Osteoblast (primary cell): ENCODE results near the gene RPL34. TPM values are rescaled to one million over a fixed set of nuclear protein-coding genes. Genes with fewer than 3 reads are reported as not detected.

Experiments used
- DNase-seq: peaks from one replicate; pipeline ENCODE4 v3.0.0; 2011; ENCODE audit warnings: low spot score, mixed read lengths; ENCODE audit not compliant: insufficient read length; ENCODE audit errors: missing footprints
- H2AFZ ChIP-seq: 2 replicates; pipeline ENCODE4 v1.6.0; 2011; ENCODE audit warnings: mild to moderate bottlenecking, low read length
- H3K27ac ChIP-seq: 2 replicates; pipeline ENCODE4 v1.5.1; 2011; ENCODE audit warnings: mild to moderate bottlenecking, low read depth, low read length, moderate library complexity
- H3K27me3 ChIP-seq: 2 replicates; pipeline ENCODE4 v1.6.0; 2012; ENCODE audit warnings: mild to moderate bottlenecking, control low read depth, inconsistent platforms, low read length, moderate library complexity; ENCODE audit not compliant: insufficient read depth
- H3K36me3 ChIP-seq: 2 replicates; pipeline ENCODE4 v1.5.1; 2011; ENCODE audit warnings: mild to moderate bottlenecking, low read length, control low read depth, moderate library complexity; ENCODE audit not compliant: insufficient read depth
- H3K4me1 ChIP-seq: 2 replicates; pipeline ENCODE4 v1.5.1; 2011; ENCODE audit warnings: mild to moderate bottlenecking, low read length, control low read depth, moderate library complexity; ENCODE audit not compliant: insufficient read depth
- H3K4me2 ChIP-seq: 2 replicates; pipeline ENCODE4 v1.6.0; 2011; ENCODE audit warnings: mild to moderate bottlenecking, low read length; ENCODE audit not compliant: insufficient read depth
- H3K4me3 ChIP-seq: fragments of 200-600 bp; sonication (generic); 3 replicates; pipeline ENCODE4 v1.5.1; 2012; ENCODE audit warnings: mild to moderate bottlenecking, low read length, inconsistent platforms; ENCODE audit not compliant: insufficient read depth
- H3K79me2 ChIP-seq: 2 replicates; pipeline ENCODE4 v1.6.0; 2012; ENCODE audit warnings: mild to moderate bottlenecking, low read length, control low read depth, inconsistent platforms; ENCODE audit not compliant: insufficient read depth
- H3K9me3 ChIP-seq: 2 replicates; pipeline ENCODE4 v1.5.1; 2011; ENCODE audit warnings: low read depth, low read length, control low read depth
- H4K20me1 ChIP-seq: 2 replicates; pipeline ENCODE4 v1.6.0; 2012; ENCODE audit warnings: mild to moderate bottlenecking, low read length, control low read depth; ENCODE audit not compliant: insufficient read depth
- CTCF ChIP-seq: IDR thresholded peaks from 2 replicates; pipeline ENCODE4 v1.5.1; 2011; ENCODE audit warnings: mild to moderate bottlenecking, low read depth, low read length, moderate library complexity; ENCODE audit errors: extremely low read depth
- total RNA-seq: library from RNA; depleted of rRNA; stranded (reverse); fragments of >200 nt; gene quantifications from 2 replicates; pipeline ENCODE4 v1.2.3, GENCODE V29; 2012

The RPL34 gene
- total RNA-seq, 1 donor: 448 TPM

DNA sequence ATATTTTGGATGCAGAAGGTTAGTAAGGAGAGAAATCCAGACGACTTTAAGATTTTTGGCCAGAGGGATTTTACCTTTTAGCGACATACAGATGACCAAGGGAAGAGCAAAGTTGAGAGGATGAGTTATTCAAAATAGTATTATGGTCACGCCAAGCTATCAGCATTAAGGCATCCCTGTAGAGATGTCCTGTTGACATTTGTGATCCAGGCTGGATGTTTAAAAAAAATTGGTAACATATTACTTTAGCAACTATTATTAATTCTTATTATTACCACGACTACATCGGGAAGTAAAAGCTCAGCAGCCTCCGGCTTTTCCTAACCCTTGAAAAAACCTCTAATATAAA, 29.5 kb downstream of the RPL34 start:
- Histone ChIP-seq H3K79me2 (peaks cover 45% of the 10 kb centered on the region), H3K36me3 (peaks cover 6% of the 10 kb centered on the region), H3K27ac (peak overlapping the region; percentile 96), H4K20me1 (peaks cover 7% of the 10 kb centered on the region), H3K4me3 (peak overlapping the region; percentile 54), H3K9me3 (no peaks in the 10 kb centered on the region), H3K4me1 (peaks cover 17% of the 10 kb centered on the region), H2AFZ (peak overlapping the region; percentile 92), H3K27me3 (no peaks in the 10 kb centered on the region), H3K4me2 (peak overlapping the region; percentile 86)
- TF ChIP-seq CTCF: no peak
- no peak for DNase-seq

DNA sequence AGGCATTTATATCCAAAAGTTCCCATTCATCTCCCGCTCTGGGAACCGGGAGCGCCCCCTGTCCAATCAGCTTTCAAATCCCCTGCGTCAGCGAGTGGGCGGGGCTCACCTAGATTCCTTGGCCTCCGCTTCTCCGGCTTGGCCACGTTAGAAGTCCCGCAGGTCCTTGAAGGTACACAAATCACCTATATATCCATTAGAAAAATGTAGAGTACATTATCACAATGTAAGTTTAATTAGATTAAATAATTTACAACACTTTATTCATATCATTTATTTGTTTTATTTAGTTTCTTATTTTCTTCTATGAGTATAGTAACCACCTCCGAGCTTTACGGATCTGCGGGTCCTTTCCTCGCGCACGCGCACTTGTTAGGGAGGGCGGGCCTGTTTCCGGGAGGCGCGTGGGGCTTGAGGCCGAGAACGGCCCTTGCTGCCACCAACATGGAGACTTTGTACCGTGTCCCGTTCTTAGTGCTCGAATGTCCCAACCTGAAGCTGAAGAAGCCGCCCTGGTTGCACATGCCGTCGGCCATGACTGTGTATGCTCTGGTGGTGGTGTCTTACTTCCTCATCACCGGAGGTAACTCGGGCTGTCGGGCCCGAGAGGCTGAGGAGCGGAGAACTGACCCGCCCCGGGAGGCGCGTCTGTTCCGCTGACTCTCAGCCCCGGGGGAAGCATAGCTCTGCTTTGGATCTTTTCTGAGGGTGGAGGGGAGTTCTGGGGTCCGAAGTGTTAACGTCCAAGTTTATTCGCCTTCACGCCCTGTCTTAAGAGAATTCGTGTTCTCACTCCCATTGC, 30.0 kb downstream of the RPL34 start, which contains the start of gene OSTC:
TSS of gene OSTC (plus strand) at position 388 of the 802 bp plus-strand sequence. CDS start at position 445, 57 bp downstream.
- peak within 1 kb of the TSS; percentile 95 for H3K4me3 ChIP-seq
- H2AFZ ChIP-seq: peak within 1 kb of the TSS; percentile 92
- no peaks in the 10 kb centered on the region for H3K9me3 ChIP-seq
- H3K4me2 ChIP-seq: peak within 1 kb of the TSS; percentile 86
- peaks cover 11% of the 10 kb centered on the region for H4K20me1 ChIP-seq
- TF ChIP-seq CTCF: no peak
- H3K27ac ChIP-seq: peak within 1 kb of the TSS; percentile 96
- DNase-seq: peak; percentile 92
- peaks cover 7% of the 10 kb centered on the region for H3K36me3 ChIP-seq
- H3K4me1 ChIP-seq: peaks cover 16% of the 10 kb centered on the region
- H3K79me2 ChIP-seq: peaks cover 50% of the 10 kb centered on the region
- no peaks in the 10 kb centered on the region for H3K27me3 ChIP-seq

- H3K4me3 ChIP-seq: peak overlapping the region; percentile 95
- no peak for TF ChIP-seq CTCF
- H2AFZ ChIP-seq: peak overlapping the region; percentile 92
- no peaks in the 10 kb centered on the region for H3K9me3 ChIP-seq
- H3K27me3 ChIP-seq: no peaks in the 10 kb centered on the region
- H3K4me2 ChIP-seq: peak overlapping the region; percentile 86
- peak overlapping the region; percentile 96 for H3K27ac ChIP-seq
- peaks cover 15% of the 10 kb centered on the region for H3K36me3 ChIP-seq
- peaks cover 16% of the 10 kb centered on the region for H3K4me1 ChIP-seq
- H3K79me2 ChIP-seq: peaks cover 58% of the 10 kb centered on the region
- DNase-seq: peak; percentile 77
- peaks cover 14% of the 10 kb centered on the region for H4K20me1 ChIP-seq
These were observed 30.8 kb downstream of the RPL34 start for GRCh38 chr4:108651014-108651791.

DNA sequence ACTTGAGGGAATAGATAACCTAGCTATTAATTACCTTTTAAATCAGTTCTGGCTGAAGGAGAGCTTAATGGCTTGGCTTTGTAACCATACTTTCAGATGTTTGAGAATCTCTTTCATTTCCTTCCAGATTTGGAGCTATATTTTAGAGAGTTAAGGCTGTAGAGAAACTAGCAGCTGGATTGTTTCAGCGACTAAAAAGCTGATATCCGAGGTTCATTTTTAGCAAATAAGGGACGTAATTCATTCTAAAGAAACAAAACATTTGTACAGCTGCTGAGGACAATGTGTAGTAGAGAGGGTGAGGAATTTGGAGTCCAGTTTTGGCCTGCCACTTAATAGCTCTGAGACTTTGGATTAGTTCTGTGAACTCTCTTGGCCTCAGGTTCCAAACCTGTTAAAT, 42.3 kb downstream of the RPL34 start:
- no peak for TF ChIP-seq CTCF
- peaks cover 63% of the 10 kb centered on the region for H3K36me3 ChIP-seq
- no peak overlapping the region for H2AFZ ChIP-seq
- no peaks in the 10 kb centered on the region for H3K27me3 ChIP-seq
- no peak overlapping the region for H3K27ac ChIP-seq
- no peaks in the 10 kb centered on the region for H4K20me1 ChIP-seq
- H3K4me3 ChIP-seq: no peak overlapping the region
- no peaks in the 10 kb centered on the region for H3K9me3 ChIP-seq
- H3K4me2 ChIP-seq: no peak overlapping the region
- no peak for DNase-seq
- no peaks in the 10 kb centered on the region for H3K4me1 ChIP-seq
- H3K79me2 ChIP-seq: peaks cover 56% of the 10 kb centered on the region
